Common myeloid progenitor, CD34-positive (primary cell): ENCODE measurements around the gene BRIP1.

Source experiments
- CTCF ChIA-PET: fragments of 350-600 bp; sonication (Branson Sonifier 250); formaldehyde crosslinking; loops from one replicate; lab custom pipeline; 2021; ENCODE audit warnings: antibody characterized with exemption; lab: Charles Lee
- POLR2A ChIA-PET: fragments of 350-600 bp; sonication (Branson Sonifier 250); formaldehyde crosslinking; loops from one replicate; lab custom pipeline; 2021; ENCODE audit warnings: antibody characterized with exemption; lab: Charles Lee
- DNase-seq, 3 donors: peaks; one replicate each; pipeline versions ENCODE4 v3.0.0 to v3.0.0-alpha.2; 2013
- H3K27ac ChIP-seq, 2 experiments: 1 replicate in 1 of 2; 2 replicates in 1 of 2; pipeline ENCODE4 v1.7.0; 2013; ENCODE audit warnings: inconsistent platforms in 2 of 2, low read length in 2 of 2, mild to moderate bottlenecking in 2 of 2, low read depth in 1 of 2, moderate library complexity in 1 of 2; ENCODE audit not compliant: severe bottlenecking in 2 of 2, insufficient read depth in 1 of 2, poor library complexity in 1 of 2
- H3K27me3 ChIP-seq, 5 experiments: replicated peaks in 2 of 5; 1 replicate in 3 of 5; 2 replicates in 2 of 5; pipeline versions ENCODE4 v1.6.1 to v1.7.0; 2013; ENCODE audit warnings: low read length in 4 of 5, mild to moderate bottlenecking in 2 of 5, moderate library complexity in 2 of 5, inconsistent platforms in 1 of 5; ENCODE audit not compliant: insufficient read depth in 5 of 5, control insufficient read depth in 4 of 5
- H3K36me3 ChIP-seq, 4 experiments: 1 replicate in 2 of 4; 2 replicates in 2 of 4; pipeline versions ENCODE4 v1.6.1 to v1.7.0; 2013; ENCODE audit warnings: low read length in 3 of 4, control low read depth in 1 of 4, mild to moderate bottlenecking in 1 of 4; ENCODE audit not compliant: control insufficient read depth in 4 of 4, insufficient read depth in 4 of 4
- H3K4me1 ChIP-seq, 4 experiments: 1 replicate in 3 of 4; 2 replicates in 1 of 4; pipeline versions ENCODE4 v1.6.1 to v1.7.1; 2013; ENCODE audit warnings: low read length in 3 of 4, mild to moderate bottlenecking in 3 of 4, control low read depth in 1 of 4, inconsistent platforms in 1 of 4, moderate library complexity in 1 of 4; ENCODE audit not compliant: control insufficient read depth in 4 of 4, insufficient read depth in 4 of 4; ENCODE audit errors: control extremely low read depth in 1 of 4
- H3K4me3 ChIP-seq, 7 experiments: 1 replicate in 4 of 7; 2 replicates in 3 of 7; pipeline versions ENCODE4 v1.5.1 to v1.7.0; 2013; ENCODE audit warnings: mild to moderate bottlenecking in 7 of 7, low read length in 6 of 7, moderate library complexity in 6 of 7, inconsistent platforms in 2 of 7, low read depth in 2 of 7, control low read depth in 1 of 7; ENCODE audit not compliant: insufficient read depth in 4 of 7, control insufficient read depth in 1 of 7; ENCODE audit errors: extremely low read depth in 1 of 7
- H3K9me3 ChIP-seq, 5 experiments: 1 replicate in 4 of 5; 2 replicates in 1 of 5; pipeline versions ENCODE4 v1.6.1 to v1.7.1; 2013; ENCODE audit warnings: low read length in 4 of 5, mild to moderate bottlenecking in 2 of 5, inconsistent platforms in 1 of 5, low read depth in 1 of 5, moderate library complexity in 1 of 5; ENCODE audit not compliant: control insufficient read depth in 4 of 5, insufficient read depth in 2 of 5; ENCODE audit errors: control extremely low read depth in 1 of 5
- WGBS: methylation state at CpG from one replicate; pipeline ENCODE4 v1.1.5; 2013; ENCODE audit not compliant: insufficient coverage; 5-methylcytosine and 5-hydroxymethylcytosine counted together

The BRIP1 gene

DNA sequence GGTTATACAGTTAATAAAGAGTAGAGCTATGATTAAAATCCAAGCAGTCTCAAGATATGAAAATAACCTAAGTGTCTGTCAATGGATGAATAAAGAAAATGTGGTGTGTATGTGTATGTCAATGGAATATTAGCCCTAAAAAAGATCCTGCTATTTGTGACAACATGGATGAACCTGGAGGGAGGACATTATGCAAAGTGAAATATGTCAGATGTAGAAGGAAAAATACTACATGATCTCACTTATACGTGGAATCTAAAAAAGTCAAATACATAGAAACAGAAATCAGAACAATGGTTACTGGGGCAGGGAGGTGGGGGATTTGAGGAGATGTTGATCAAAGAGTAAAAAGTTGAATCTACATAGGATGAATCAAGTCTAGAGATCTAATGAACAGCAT lies 20.4 kb downstream of the BRIP1 start:
- no peak for DNase-seq
- WGBS, result no CpG with 5 or more reads among the region's 1 CpG
- no peak overlapping the region for H3K4me3 ChIP-seq
- peaks cover 6 to 42% (median 16%) of the 10 kb centered on the region in 4 experiments for H3K36me3 ChIP-seq
- H3K27ac ChIP-seq, result no peak overlapping the region
- H3K27me3 ChIP-seq, result no peaks in the 10 kb centered on the region
- ChIA-PET CTCF (interaction anchor here (1.2 to 1.7 kb wide), 4 partner anchors 19 to 433 kb away, joined by 3 to 12 read pairs (median 3); no protein-coding TSS in a partner anchor), POLR2A (no interaction called here)
- H3K4me1 ChIP-seq, result no peaks in the 10 kb centered on the region
- no peaks in the 10 kb centered on the region for H3K9me3 ChIP-seq

DNA sequence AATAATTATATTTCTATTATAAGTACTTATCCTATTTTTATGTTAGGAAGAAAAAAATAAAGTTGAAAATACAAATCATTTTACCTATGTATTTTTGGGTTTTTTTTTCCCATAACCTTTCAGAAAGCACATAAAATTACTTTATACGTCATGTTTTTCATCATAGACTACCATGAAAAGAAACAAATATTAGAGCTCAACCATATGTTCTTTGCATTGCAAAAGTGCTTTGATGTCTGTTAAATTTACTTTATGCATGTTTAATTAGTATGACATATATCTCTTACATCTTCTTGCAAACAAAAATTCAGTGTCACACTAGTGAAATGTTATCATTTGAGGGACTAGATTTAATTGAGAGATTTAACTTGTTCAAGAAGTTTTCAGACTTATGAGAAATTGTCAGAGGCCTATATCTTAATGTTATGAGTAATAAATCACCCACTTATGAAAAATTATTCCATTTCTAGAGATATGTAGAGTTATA lies 24.0 kb downstream of the BRIP1 start:
- no peak for DNase-seq
- Histone ChIP-seq H3K27ac (no peak overlapping the region), H3K36me3 (peaks cover 5 to 29% (median 8%) of the 10 kb centered on the region in 4 experiments), H3K4me1 (no peaks in the 10 kb centered on the region), H3K27me3 (no peaks in the 10 kb centered on the region), H3K4me3 (no peak overlapping the region), H3K9me3 (no peaks in the 10 kb centered on the region)
- CTCF ChIA-PET, result interaction anchor here (0.8 to 2.6 kb wide), 3 partner anchors 100 to 427 kb away, joined by 3 to 15 read pairs (median 3); no protein-coding TSS in a partner anchor
- no CpG with 5 or more reads among the region's 1 CpG for WGBS
- POLR2A ChIA-PET, result no interaction called here

DNA sequence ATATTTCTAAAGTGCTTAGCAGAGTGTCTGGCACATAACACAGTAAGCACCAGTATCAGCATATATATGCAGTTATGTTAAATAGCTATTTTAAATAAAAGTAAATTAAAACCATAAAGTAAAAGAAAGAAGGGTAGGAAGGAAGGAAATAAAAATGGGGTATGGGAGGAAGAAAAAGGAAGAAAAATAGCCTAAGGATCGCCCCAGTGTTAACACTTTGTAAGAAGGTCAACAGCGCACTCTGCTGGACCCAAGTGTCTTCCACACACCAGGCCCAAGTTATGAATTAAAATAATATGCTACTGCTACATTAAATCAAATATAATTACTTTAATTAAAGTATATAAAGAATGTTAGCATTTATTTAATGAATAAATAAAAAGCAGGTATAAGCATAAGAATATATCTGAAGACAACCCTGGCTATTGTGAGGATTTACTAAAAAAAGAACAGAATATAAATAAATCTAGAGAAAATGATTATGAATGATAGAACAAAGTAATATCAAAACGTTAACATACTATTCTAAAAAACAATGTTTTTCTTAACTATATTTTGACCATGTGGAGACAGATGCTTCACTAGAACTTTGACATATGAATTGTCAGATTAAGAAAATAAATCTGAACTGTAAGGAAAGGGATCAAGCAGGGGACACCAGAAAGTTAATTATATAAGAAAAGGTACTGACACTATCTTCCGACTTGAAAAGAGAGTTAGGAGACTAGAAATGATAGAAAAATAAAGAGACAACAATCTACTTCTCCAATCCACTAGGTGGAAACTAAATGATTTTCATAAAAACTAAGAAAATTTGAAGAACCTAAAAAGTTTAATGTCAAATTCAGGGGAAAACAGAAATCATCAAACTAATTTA lies 25.9 kb downstream of the BRIP1 start:
- no peaks in the 10 kb centered on the region for H3K27me3 ChIP-seq
- no CpG with 5 or more reads among the region's 4 CpGs for WGBS
- DNase-seq, result peak; percentile 78 to 90 (median 80)
- no peaks in the 10 kb centered on the region for H3K9me3 ChIP-seq
- no peak overlapping the region for H3K4me3 ChIP-seq
- no peak overlapping the region for H3K27ac ChIP-seq
- H3K36me3 ChIP-seq, result peaks cover 0 to 15% (median 4%) of the 10 kb centered on the region in 4 experiments
- H3K4me1 ChIP-seq, result no peaks in the 10 kb centered on the region
- ChIA-PET POLR2A (no interaction called here), CTCF (interaction anchor here (0.9 to 2.0 kb wide), 11 partner anchors 11 to 420 kb away, joined by 3 to 16 read pairs (median 5); no protein-coding TSS in a partner anchor)

DNA sequence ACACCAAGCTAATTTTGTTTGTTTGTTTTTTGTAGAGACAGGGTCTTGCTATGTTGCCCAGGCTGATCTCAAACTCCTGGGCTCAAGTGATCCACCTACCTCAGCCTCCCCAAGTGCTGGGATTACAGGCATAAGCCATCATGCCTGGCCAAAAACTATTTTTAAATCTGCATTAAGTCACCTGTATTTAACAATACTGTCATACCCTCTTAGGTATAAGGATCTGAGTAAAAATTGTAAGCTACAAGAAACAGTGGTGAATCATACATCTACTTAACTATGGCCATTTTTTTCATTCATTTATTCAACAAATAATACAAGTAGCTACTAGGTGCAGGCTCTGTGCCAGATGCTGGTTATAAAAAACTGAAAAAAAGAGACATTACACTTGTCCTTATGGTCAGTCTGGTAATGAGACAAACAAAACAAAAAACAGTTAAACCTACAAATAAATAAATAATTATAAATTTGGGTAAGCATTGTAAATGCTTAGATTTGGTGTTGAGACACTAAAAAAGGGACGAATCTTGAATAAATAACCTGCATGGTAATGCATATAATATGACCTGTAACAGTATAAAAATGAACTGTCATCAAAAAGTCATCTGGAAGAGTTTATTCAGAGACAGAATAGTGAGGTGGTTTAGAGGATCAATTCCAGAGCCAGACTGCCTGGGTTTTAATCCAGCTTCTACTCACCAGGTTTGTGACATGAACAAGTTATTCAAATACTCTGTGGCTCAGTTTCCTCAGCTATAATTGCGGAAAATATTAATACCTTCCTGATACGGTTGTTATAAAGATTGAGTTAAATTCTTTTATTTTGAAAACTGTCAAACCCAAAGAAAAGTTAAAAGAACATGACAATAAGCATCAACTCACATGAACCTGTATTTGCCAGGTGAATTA lies 26.8 kb downstream of the BRIP1 start:
- no peak overlapping the region for H3K4me3 ChIP-seq
- H3K27me3 ChIP-seq, result no peaks in the 10 kb centered on the region
- CTCF ChIA-PET, result interaction anchor here (0.9 to 2.0 kb wide), 12 partner anchors 10 to 421 kb away, joined by 3 to 16 read pairs (median 4); no protein-coding TSS in a partner anchor
- POLR2A ChIA-PET, result interaction anchor here (1.3 kb wide), 1 partner anchor 23 kb away, joined by 3 read pairs; no protein-coding TSS in a partner anchor
- H3K4me1 ChIP-seq, result no peaks in the 10 kb centered on the region
- DNase-seq, result no peak
- no peak overlapping the region for H3K27ac ChIP-seq
- 100% methylated on average over 1 of the region's 3 CpGs for WGBS
- no peaks in the 10 kb centered on the region for H3K9me3 ChIP-seq
- H3K36me3 ChIP-seq, result peaks cover 0 to 9% (median 2%) of the 10 kb centered on the region in 4 experiments

DNA sequence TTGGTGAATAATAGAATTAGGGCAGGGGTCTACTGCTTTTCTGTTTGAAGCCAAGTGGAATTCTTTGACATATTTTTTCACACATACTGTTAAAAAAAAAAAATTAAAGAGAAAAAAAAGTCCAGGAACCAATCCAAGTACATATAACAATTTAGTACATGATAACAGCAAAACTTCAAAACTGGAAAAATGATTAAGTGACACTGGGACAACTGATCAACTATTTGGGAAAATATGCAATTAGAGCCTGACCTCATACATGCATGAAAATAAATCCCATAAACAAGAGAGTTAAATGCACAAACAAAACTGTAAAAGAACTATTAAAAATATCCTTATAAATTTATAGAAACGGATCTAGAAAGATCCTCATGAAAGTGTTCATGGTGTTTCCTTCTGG lies 27.7 kb downstream of the BRIP1 start:
- peaks cover 0 to 9% (median 2%) of the 10 kb centered on the region in 4 experiments for H3K36me3 ChIP-seq
- DNase-seq, result no peak
- no peaks in the 10 kb centered on the region for H3K4me1 ChIP-seq
- ChIA-PET CTCF (interaction anchor here (1.7 to 2.0 kb wide), 3 partner anchors 9 to 252 kb away, joined by 5 to 16 read pairs (median 9); no protein-coding TSS in a partner anchor), POLR2A (interaction anchor here (1.3 kb wide), 1 partner anchor 22 kb away, joined by 3 read pairs; no protein-coding TSS in a partner anchor)
- H3K9me3 ChIP-seq, result no peaks in the 10 kb centered on the region
- H3K4me3 ChIP-seq, result no peak overlapping the region
- WGBS, result no CpG with 5 or more reads among the region's 1 CpG
- H3K27me3 ChIP-seq, result no peaks in the 10 kb centered on the region
- no peak overlapping the region for H3K27ac ChIP-seq

DNA sequence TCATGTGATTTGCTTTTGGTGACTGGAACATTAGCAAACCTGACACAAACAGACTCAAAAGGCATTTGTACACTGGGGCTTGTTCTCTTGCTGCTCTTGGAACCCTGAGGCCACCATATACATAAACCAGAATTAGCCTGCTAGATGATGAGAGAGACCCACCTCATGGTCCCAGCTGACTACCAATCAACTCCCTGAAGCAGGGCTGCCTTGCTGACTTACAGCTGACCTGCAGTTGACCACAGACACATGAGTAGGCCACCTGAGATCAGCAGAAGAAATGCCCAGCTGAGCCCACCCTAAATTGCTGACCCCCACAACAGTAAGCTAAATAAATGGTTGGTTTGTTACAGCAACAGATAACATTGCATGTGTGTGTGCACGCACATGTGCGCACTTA lies 28.7 kb downstream of the BRIP1 start:
- Histone ChIP-seq H3K4me1 (no peaks in the 10 kb centered on the region), H3K27ac (no peak overlapping the region), H3K36me3 (peaks cover 0 to 9% (median 2%) of the 10 kb centered on the region in 4 experiments), H3K4me3 (no peak overlapping the region), H3K9me3 (no peaks in the 10 kb centered on the region), H3K27me3 (no peaks in the 10 kb centered on the region)
- no peak for DNase-seq
- CTCF ChIA-PET, result interaction anchor here (0.9 to 2.2 kb wide), 5 partner anchors 10 to 421 kb away, joined by 3 to 8 read pairs (median 4); no protein-coding TSS in a partner anchor
- POLR2A ChIA-PET, result no interaction called here
- WGBS, result 100% methylated on average over 2 of the region's 2 CpGs
